Activated CD4-positive, alpha-beta T cell treated with anti-CD3 and anti-CD28 coated beads, Interleukin-2, amount 50 U/mL, for 24 hours (primary cell): ENCODE results near the gene DYNLL2.
A peak's percentile ranks its signal among the peaks of the same experiment; 100 is the strongest.
"Not testable (repeated sequence)": the region's sequence is repeated elsewhere in the genome, so short reads cannot be mapped to it uniquely, and the experiment has no call there.

Source experiments
- DNase-seq, 2 donors: peaks; one replicate each; pipeline ENCODE4 v3.0.0-alpha.2; 2020; ENCODE audit warnings: low read depth in 1 of 2, low spot score in 1 of 2

The DYNLL2 gene

DNA sequence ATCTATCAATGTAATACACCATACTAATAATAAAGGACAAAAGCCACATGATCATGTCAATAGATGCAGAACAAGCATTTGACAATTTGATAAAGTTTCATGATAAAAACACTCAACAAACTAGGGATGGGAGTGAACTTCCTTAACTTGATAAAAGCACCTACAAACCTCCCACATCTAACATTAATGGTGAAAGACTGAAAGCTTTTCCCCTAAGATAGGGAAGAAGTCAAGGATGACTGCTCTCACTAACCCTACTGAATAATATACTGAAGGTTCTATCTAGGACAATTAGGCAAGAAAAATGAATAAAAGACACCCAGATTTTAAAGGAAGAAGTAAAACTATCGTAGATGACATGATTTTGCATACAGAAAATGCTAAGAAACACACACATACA lies 10.4 kb upstream of the DYNLL2 start:
- no peak for DNase-seq

DNA sequence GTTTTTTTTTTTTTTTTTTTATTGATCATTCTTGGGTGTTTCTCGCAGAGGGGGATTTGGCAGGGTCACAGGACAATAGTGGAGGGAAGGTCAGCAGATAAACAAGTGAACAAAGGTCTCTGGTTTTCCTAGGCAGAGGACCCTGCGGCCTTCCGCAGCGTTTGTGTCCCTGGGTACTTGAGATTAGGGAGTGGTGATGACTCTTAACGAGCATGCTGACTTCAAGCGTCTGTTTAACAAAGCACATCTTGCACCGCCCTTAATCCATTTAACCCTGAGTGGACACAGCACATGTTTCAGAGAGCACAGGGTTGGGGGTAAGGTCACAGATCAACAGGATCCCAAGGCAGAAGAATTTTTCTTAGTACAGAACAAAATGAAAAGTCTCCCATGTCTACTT lies 10.0 kb upstream of the DYNLL2 start:
- DNase-seq, result not testable (repeated sequence)

DNA sequence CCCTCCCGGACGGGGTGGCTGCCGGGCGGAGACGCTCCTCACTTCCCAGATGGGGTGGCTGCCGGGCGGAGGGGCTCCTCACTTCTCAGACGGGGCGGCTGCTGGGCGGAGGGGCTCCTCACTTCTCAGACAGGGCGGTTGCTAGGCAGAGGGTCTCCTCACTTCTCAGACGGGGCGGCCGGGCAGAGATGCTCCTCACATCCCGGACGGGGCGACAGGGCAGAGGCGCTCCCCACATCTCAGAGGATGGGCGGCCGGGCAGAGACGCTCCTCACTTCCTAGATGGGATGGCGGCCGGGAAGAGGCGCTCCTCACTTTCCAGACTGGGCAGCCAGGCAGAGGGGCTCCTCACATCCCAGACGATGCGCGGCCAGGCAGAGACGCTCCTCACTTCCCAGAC lies 8.8 kb upstream of the DYNLL2 start:
- not testable (repeated sequence) for DNase-seq

DNA sequence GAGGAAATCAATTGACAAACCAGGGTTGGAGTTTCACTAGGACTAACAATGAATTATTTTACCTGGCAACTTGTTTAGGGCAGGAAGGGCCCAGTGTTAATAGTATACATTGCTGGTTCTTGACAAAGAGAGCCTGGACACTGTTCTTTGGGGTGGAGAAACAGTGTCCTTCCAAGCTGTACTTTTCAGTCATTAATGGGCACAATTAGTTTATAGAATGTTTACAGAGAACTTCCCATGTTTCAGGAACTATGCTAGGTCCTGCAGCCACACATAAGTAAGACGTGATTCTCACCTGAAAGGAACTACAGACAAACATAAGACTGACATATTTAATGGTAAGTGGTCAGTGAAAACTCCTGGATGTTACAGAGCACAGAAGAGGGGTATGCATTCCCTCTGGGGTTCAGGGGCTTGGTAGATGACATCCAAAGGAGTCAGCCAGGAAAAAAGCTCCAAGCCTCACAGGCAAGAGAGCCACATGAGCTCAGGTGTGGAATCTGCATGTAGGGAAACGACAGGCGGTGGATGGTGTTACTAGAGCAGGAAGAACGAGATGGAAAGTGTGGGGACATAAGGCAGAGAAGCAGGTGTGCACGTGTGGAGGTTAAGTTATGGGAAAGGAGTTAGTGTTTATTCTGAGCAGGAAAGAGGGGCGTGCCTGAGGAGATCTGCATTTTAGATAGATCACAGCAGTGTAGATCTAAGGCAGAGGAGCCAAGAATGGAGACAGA lies 3.8 kb upstream of the DYNLL2 start:
- no peak for DNase-seq

DNA sequence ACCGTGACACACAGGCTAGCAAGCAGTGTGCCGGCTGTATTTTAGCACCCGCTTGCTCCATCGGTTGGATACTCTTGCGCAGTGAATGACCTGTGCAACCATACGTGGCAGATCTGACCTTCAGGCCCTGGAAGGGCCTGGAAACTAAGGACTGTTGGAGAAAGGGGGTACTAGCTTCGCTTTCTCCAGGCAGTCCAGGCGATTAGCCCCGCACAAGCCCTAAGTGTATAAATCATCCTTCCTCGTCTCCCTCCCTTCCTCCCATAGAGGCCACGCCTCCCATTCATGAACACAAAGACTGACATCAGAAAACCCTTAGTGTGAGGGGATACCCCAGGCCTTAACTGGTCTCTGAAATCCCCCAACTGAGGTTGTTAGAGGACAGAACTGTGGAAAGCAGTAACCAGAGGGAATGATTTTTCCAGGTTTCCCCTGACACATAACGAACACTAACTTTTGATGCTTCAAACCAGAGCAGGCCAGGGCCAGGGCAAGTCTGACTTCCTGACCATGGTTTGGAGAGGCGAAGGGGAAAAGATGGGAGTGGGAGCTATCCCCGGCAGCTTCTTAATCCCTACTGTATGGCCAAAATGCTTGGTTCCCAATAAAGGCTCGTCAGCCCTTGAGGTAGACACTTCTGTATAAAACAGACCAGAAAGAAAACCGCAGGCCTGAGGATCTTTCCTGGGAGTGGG lies 1.4 kb upstream of the DYNLL2 start:
- no peak for DNase-seq

DNA sequence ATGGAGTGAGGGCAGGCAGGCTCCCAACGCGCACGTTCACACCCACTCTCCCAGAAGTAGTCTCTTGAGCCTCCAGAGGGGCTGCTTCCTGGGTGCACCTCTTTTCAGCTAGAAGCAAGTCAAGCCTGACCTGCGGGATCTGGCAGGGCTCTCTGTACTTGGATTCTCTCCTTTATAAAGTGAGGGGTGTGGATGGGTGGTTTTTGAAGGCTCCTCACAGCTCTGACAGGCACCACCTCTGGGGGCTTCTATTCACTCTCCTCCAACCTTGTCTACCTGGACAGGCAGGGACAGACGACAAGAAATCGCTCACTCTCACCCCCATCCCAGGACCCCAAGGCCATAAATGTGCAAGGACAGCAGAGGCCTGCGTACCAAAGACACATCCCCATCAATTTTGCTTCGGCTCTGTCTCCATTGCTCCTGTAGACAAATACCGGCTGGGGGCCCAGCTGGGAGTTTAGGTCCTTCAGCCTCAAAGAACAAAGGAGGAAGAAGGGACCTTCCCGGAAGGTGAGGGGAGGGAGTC lies 814 bp upstream of the DYNLL2 start:
- no peak for DNase-seq

DNA sequence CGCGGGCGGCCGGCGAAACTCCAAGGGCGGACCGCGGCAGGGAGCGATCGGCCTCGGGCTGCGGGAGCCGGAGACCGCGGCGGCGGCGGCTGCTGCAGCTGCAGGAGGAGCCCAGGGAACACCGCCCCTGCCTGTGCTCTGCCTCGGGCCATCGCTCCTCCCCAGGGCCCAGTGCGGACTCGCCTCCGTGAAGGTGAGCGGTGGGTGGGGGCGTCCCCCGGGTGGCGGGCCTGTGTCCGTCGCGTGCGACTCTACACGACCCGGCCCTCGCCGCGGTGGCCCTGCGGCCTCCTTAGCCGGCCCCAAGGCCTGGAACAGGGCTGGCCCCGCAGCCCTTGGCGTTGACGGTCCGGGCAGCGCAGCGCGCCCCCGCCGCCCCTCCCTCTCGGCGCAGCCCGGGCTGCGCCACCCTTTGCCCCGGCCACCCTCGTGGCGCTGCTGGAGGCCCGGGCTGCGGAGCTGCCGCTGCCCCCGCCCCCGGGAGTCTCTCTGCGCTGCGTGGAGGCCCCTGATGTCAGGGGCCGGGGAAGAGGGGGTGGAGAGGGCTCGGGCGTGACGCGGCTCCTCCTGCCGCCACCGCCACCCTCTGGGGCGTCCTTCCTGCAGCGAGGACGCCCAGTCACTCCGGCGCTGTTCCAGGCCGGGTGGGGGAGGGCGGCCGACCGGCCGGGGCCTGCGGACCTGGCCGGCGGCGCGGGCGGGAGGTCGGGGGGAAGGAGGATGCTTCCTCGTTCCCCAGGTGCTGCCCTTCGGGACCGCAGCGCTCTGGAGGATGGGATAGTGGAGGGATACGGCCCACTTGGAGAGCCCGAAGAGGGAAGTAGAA lies 485 bp downstream of the DYNLL2 start:
- peak; percentile 41 to 43 for DNase-seq

DNA sequence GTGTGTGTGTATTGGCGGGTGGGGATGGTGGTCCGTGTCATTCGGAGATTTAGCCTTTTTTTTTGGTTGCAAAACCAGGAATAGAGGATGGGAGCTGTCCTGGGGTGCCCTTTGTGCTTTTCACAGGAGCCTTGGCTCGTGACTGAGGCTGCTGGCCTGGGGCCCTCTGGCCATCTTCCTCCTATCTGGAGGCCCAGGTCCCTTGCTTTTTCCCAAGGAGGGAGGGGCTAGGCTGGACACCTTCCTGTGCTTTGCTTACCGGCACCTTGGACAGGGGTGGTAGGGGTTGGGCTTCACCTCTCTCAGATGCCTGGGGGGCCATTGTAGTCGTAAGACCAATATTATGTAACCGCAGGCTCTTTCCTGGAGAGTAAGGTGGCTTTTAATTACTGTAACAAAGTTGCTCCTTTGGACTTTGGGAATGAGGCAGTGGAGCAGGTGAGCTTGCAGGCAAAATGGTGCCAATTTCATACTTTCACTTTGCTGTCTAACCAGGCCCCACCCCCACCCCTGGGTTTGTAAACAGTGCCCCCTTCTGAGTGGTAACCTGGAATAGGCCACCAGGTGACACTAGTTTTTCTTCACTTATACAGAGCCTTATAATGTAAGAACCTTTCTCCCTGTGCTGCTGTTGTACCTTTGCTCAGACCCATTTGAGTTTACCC lies 1.2 kb downstream of the DYNLL2 start:
- DNase-seq, result peak in 1 of 2 donors; percentile 32

DNA sequence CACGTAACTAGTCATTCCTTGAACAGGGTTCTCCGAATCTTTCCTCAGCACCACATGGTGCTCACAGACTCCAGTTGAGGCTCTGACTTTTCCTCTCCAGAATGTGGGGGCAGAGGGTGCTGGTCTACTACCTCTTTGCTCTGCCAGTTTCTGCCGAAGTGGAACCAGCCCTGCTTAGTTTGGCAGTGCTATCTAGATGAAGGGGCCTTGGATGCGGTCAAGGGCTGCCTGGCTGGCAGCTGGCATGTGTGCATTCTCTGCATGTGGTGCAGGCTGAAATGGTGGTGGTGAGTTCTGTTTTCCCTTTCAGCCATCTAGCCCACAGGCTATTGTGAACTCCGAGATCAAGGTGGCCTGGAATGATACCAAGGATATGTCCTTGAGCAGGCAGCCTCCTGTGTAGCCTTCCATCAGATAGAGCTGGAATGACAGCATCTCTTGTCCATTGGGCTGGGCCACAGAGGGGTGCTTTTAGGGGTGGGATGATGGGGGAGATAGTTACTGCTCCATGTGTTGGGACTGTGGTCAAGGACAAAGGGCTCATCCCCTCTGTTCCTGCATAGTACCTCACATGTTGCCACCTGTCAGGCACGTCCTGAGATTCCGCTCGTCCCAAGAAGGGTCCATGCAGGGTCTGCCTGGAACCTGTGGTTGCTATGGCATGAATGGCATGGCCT lies 2.0 kb downstream of the DYNLL2 start:
- no peak for DNase-seq

DNA sequence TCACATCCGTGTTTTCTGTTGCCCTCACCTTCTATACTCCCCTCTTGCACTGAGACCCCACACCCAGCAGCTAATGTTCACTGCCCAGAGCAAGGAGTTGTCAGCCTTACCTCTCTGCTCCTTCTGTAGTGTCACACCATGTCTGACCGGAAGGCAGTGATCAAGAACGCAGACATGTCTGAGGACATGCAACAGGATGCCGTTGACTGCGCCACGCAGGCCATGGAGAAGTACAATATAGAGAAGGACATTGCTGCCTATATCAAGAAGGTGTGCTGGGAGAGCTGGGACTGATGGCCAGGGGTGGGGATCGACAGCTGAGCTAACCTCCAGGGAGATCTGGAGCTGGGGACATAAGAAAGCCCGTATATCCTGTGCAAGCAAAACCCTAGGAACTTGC lies 3.7 kb downstream of the DYNLL2 start:
- no peak for DNase-seq

DNA sequence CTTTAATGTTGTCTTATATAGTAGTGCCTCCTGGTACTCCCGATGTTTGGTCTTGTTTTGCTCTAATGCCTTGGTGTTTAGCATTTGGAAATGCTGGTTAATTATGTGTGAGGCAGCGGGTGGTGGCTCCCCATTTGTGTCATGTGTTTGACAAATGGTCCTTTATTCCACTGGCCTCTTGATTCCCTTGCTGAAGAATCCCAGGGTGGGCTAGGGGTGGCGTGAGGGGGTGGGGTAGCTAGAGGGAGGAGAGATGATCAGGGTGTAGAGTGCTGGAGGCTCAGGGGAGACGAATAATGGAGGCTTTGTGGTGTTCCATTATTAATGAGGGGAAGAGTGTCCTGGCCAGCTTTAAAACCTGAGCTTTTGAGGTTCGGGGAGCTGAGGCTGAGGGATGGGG lies 5.4 kb downstream of the DYNLL2 start:
- DNase-seq, result no peak

DNA sequence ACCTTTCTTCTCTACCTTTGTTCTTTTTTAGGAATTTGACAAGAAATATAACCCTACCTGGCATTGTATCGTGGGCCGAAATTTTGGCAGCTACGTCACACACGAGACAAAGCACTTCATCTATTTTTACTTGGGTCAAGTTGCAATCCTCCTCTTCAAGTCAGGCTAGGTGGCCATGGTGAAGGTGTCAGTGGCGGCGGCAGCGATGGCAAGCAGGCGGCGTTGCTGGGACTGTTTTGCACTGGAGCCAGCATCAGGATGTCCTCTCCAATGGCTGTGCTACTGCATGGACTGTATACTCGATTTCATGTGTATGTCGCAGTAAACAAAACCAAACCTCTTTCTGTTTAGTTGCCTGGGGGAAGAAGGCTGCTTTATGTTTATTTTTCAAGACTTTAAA lies 5.9 kb downstream of the DYNLL2 start:
- DNase-seq, result no peak

DNA sequence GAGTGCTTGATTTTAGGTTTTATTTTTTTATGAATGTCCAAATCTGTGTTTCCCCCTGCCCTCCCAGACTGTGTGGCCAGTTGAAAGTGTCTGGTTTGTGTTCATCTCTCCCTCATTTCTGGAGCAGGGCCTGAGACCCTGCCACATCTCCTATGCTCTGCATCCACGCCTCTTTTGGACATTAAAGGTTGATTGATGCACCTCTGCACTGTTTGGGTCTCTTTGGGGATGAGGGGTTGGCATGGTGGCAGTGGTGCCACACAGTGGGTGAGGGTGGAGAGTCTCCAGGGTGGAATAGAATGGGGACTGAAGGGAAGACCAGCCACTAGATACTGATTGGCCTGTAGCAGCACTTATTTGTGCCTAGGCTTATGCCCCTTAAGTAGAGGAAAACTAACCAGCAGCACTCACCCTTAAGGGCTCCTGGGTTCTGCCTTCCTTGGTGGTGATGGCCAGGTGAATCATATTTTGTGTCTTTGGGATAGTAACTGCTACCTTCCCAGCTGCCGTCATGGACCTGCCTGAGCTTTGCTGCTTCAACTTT lies 7.9 kb downstream of the DYNLL2 start:
- no peak for DNase-seq

DNA sequence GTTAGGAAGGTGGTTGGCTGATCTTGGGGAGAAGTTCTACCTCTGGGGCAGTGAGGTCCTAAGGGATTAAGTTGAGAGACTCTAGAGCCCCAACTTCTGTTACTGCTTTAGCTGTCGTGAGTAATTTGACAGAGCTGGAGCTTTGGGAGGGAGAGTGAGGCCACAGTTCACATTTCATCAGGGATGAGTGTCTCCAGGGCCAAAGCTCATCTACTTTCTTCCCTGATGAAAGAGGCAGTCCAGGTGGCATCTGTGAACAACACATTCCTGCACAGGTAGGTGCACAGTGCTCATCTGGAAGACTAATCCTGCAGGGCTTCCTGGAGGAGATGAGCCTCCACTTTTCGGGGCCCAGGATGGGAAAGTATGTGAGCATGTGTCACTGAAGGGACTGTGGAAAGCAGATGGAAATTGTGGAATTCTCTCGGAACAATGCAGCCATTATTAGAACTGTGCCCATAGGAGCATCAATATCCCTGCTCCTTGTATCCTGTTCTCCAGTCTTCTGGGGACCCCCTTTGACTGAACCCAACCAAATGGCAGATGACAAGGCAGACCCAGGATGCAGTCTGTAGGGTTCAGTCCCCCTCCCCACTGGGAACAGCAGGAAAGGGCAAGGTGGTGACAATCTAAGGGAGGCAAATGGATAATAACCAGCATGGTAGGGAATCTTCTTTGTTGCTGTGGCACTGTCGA lies 9.0 kb downstream of the DYNLL2 start:
- no peak for DNase-seq

DNA sequence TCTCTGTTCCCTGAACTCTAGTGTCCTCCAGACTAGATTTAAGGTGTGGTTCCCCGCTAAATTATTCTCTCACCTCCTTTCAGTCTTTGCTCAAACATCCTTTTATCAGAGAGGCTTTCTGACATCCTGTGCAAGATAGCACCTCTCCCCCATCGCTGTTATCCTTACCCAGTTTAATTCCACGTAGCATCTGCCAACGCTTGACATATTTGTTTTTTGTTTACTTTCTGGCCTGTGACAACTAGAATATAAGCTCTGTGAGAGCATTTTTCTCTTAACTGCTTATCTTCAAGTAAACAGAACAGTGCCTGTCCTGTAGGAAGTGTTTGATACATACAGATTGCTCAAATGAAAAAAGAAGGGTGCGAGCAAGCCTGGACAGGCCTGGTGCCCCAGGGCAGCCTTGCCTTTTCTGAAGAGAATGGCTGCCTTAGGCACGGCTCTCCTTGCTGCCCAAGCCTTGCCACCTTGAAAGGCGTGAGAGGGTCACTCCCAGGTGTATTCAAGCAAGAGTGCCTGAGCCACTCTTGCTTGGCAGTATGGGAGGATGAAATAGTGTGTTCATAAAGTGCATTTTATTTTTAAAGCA lies 9.7 kb downstream of the DYNLL2 start:
- no peak for DNase-seq

DNA sequence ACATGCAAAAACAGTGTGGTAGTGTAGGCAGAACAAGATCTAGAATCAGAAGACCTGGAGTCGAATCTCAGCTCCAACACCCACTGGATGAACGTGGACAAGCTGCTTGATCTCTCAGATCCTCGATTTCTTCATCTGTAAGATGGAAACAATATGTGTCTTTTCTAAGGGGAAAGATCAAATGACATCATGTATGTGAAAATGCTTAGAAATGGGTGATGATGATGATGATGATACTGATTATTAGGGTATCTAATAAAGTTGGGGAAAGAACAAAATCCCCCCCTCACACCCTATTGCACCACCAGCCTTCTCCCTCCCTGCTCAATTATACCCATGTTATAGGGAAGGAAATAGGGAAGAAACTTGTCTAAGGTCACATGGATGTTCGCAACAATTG lies 10.9 kb downstream of the DYNLL2 start:
- no peak for DNase-seq

DNA sequence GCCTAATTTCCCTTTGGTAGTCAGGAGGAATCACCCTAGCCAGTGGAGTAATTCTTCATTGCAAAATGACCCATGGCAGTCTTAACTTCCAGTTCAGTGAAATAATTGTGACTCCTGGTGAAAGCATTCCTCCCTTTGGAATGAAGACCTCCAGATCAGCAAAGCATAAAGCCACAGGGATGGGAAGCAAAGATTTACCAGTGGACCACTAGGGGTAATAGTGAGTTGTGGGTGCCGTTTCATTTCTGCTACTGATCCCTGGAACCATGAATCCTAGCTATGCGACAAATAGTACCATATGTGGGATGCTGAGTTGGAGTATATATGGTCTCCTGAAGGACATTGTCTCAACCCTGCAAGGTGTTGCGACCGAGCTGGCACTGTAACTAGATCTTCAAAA lies 13.7 kb downstream of the DYNLL2 start:
- no peak for DNase-seq

DNA sequence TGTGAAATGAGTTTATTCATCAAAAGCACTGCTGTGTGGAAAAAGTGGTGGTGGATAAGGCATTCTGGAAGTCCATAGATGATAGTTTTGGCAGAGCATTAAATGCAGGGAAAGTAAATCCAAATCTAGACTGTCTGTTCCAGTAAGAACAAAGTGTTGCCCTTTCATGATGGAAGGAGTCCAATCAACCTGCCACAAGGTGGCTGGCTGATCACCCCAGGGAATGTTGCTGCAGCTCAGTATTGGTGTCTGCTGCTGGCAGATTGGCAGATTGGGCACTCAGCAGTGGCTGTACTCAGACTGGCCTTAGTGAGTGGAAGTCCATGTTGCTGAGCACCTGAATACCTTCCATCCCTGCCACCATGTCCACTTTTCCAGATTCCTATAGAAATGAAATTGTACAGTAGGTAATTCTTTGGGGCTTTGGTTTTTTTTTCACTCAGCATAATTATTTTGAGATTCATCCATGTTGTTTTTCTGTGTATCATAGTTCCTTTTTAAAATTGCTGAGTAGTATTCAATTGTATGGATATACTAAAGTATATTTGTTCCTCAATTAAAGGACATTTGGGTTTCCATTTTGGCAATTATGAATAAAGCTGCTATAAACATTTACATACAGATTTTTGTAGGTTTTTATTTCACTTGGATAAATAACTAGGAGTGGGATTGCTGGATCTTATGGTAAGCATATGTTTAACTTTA lies 14.3 kb downstream of the DYNLL2 start:
- DNase-seq, result no peak

DNA sequence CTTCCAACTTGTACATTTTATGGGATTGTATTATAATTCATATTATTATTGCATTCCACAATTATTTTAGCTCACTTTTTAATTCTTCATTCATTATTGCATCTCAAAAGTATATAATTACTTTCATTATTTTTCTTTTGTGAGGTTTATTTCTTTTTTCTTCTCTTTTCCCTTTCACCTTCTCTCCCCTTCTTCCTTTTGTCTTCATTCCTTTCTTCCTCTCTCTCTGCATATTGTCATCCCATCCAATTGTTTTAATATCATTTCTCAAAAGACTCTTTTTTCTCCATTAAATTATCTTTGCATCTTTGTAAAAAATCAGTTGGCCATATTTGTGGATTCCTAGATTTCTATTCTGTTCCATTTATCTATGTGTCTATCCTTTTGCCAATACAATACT lies 17.3 kb downstream of the DYNLL2 start:
- DNase-seq, result no peak
